ENCODE data around the gene PARP14.
"Not testable (repeated sequence)": the region's sequence is repeated elsewhere in the genome, so short reads cannot be mapped to it uniquely, and the experiment has no call there.

PARP14 gene

DNA sequence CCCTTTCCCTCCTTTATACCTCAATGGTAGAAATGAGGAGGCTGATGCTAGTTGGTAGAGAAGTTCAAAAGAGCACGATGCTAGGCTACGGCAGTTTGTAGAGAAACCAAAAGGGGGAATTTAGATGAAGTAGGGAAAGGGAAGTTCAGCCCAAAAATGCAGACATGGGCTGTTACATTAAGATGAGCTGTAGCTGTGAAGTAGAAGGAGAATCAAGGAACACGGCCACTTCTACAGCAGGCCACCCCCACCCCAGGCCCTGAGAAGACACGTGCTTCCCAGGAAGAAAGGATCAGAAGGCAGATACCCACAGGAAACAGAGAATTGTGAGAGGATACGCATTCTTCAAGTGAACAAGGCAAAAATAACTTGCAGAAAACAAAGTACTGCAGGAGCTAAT is 2.1 kb upstream of the PARP14 start:
- no peaks in the 10 kb centered on the region for H3K27me3 ChIP-seq (ENCODE audit: insufficient read depth, low read length)
- 0 out of 2 replicates have a peak overlapping the region, but pooled peaks have one; percentile 31 for H3K4me3 ChIP-seq (ENCODE audit: low read depth, low read length)
- peaks cover 28% of the 10 kb centered on the region for H3K79me2 ChIP-seq (ENCODE audit: control insufficient read depth, insufficient read depth, low read length, unreplicated experiment)
- H2AFZ ChIP-seq (ENCODE audit: low read length, unreplicated experiment): peak overlapping the region; percentile 63
- peaks cover 38% of the 10 kb centered on the region for H3K4me1 ChIP-seq (ENCODE audit: control insufficient read depth, insufficient read depth, low read length, unreplicated experiment)
- no peaks in the 10 kb centered on the region; the same call in 1 of the 2 replicates for H3K36me3 ChIP-seq (ENCODE audit: insufficient read depth, low read length)
- H3K27ac ChIP-seq (ENCODE audit: low read depth, low read length): no peak overlapping the region

DNA sequence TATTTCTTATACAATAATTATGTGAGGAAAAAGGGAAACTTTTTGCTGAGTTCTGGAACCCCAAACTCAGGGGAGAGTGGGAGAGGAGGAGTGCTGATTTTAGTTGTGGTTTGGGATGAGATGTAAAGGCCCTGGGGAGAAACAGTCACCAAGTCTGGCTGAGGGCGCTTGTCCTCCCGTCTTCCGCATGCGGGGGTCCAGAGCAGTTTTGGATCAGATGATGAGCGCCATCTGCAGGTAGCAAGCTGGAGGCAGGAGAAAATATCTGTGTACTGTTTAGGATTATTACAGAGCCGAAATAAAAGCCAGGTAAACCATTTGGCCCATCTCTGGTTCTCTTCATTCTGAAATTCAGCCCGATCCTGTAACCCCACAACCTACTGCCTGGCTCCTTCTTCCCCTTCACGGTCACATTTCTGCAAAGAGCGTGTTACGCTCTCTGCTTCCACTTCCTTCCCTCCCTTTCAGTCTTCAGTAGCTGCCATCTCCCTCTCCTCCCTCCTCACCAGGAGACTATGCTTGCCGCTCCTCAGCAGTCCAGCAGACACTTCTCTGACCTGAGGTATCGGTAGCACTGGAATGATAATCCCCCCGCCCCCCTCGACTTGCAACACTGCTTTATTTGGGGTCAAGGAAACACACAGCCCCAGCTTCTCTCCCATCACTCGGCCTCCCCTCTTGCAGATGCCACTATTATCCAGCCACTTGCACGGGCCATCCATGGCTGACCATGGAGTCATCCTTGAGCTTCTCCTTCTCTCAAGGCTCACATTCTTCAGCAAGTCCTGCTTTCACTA is 1.4 kb upstream of the PARP14 start:
- Histone ChIP-seq H3K27me3 (ENCODE audit: insufficient read depth, low read length) (no peaks in the 10 kb centered on the region), H3K4me3 (ENCODE audit: low read depth, low read length) (peak overlapping the region; percentile 97), H2AFZ (ENCODE audit: low read length, unreplicated experiment) (peak overlapping the region; percentile 77), H3K36me3 (ENCODE audit: insufficient read depth, low read length) (peaks cover 2% of the 10 kb centered on the region; the same call in 1 of the 2 replicates), H3K4me1 (ENCODE audit: control insufficient read depth, insufficient read depth, low read length, unreplicated experiment) (peaks cover 45% of the 10 kb centered on the region), H3K27ac (ENCODE audit: low read depth, low read length) (peak overlapping the region; percentile 80), H3K79me2 (ENCODE audit: control insufficient read depth, insufficient read depth, low read length, unreplicated experiment) (peaks cover 36% of the 10 kb centered on the region)

DNA sequence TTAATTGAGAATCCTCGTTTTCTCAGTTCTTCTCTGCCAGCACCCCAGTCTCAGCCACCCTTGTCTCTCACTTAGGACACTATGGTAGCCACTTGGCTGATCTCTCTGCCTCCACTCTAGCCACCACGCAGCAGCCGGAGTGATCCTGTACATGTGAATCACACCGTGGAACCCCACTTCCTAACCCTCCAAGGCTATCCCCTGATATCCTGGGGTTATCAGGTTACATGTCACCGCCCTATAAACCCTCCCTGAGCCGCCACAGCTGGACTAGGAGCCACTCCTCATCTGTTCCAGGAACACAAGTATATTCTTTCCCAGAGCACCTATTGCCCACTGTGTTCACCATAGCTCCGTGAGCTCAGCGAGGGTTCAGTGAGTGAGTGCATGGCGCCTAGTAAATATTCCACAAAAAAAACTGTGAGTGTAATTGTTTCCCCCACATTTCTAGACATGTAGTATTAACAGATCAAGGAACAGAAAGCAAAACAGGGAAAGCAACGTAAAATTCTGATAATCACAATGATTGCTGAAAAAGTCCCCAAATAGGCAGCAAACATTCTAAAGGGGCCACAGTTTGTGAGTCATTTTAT is 661 bp upstream of the PARP14 start:
- Histone ChIP-seq H3K27me3 (ENCODE audit: insufficient read depth, low read length) (no peaks in the 10 kb centered on the region), H3K79me2 (ENCODE audit: control insufficient read depth, insufficient read depth, low read length, unreplicated experiment) (peaks cover 43% of the 10 kb centered on the region), H3K27ac (ENCODE audit: low read depth, low read length) (peak overlapping the region; percentile 80), H2AFZ (ENCODE audit: low read length, unreplicated experiment) (peak overlapping the region; percentile 77), H3K4me1 (ENCODE audit: control insufficient read depth, insufficient read depth, low read length, unreplicated experiment) (peaks cover 45% of the 10 kb centered on the region), H3K4me3 (ENCODE audit: low read depth, low read length) (peak overlapping the region; percentile 97), H3K36me3 (ENCODE audit: insufficient read depth, low read length) (peaks cover 9% of the 10 kb centered on the region)

DNA sequence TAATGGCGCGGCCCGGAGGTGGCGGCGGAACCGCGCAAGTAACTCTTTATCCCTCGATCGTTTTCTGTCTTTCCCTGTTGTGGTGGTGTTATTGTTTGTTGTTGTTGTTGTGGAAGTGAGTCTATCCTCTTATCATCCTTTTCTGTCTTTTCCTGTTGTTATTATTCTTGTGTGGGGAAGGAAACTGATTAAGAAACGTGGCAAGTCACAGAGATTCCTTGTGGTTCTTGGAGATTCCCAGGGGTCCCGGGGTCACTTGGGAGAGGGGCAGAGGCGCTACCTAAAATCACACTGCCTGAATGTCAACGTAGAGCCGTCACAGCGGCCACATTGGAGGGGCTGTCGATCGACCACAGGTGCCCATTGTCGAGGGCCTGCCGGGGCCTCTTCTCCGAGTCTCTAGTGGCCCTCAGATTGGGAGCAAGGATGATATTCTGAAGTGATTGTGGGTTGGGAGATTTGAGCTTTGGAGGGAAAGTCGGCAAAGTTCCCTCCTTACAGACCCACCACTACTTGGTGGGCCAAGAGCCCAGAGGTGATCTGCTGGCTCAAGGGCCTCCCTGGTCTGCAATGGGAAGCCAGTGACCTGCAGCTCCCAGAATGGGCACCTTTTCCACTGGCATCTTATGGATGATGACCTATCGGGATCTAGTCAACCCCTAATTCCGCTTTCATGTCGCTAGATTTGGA is 790 bp downstream of the PARP14 start:
- H3K4me1 ChIP-seq (ENCODE audit: control insufficient read depth, insufficient read depth, low read length, unreplicated experiment): peaks cover 45% of the 10 kb centered on the region
- peaks cover 46% of the 10 kb centered on the region for H3K79me2 ChIP-seq (ENCODE audit: control insufficient read depth, insufficient read depth, low read length, unreplicated experiment)
- peak overlapping the region; percentile 80 for H3K27ac ChIP-seq (ENCODE audit: low read depth, low read length)

DNA sequence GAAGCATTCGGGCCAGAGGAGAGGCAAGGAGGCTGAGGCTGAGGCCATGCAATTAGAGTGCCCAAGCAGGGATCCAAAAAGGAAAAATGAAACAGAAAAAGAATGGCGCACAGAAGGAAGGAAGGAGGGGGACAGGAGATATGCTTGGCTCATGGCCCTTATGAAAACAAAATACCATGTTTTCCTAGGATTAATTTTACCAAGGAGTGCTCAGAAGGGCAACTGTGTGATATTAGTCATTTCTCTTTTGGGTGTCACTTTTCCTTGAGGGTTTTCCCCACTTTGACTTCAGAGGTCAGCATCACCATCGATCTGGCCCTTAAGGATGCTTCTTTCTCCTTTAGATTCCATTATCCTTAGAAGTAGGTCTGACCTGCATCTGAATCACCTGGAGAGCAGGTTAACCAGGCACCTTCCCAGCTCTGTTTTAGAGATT is 1.4 kb downstream of the PARP14 start:
- Histone ChIP-seq H3K79me2 (ENCODE audit: control insufficient read depth, insufficient read depth, low read length, unreplicated experiment) (peaks cover 46% of the 10 kb centered on the region), H3K36me3 (ENCODE audit: insufficient read depth, low read length) (peaks cover 20% of the 10 kb centered on the region), H3K27me3 (ENCODE audit: insufficient read depth, low read length) (no peaks in the 10 kb centered on the region), H3K4me3 (ENCODE audit: low read depth, low read length) (peak overlapping the region; percentile 97), H2AFZ (ENCODE audit: low read length, unreplicated experiment) (no peak overlapping the region), H3K27ac (ENCODE audit: low read depth, low read length) (peak overlapping the region; percentile 80; the same call in 1 of the 2 replicates), H3K4me1 (ENCODE audit: control insufficient read depth, insufficient read depth, low read length, unreplicated experiment) (peaks cover 39% of the 10 kb centered on the region)

More for the DNA sequence above, 790 bp downstream of the PARP14 start:
- Histone ChIP-seq H2AFZ (ENCODE audit: low read length, unreplicated experiment) (peak overlapping the region; percentile 56), H3K27me3 (ENCODE audit: insufficient read depth, low read length) (no peaks in the 10 kb centered on the region), H3K4me3 (ENCODE audit: low read depth, low read length) (peak overlapping the region; percentile 97), H3K36me3 (ENCODE audit: insufficient read depth, low read length) (peaks cover 15% of the 10 kb centered on the region)

DNA sequence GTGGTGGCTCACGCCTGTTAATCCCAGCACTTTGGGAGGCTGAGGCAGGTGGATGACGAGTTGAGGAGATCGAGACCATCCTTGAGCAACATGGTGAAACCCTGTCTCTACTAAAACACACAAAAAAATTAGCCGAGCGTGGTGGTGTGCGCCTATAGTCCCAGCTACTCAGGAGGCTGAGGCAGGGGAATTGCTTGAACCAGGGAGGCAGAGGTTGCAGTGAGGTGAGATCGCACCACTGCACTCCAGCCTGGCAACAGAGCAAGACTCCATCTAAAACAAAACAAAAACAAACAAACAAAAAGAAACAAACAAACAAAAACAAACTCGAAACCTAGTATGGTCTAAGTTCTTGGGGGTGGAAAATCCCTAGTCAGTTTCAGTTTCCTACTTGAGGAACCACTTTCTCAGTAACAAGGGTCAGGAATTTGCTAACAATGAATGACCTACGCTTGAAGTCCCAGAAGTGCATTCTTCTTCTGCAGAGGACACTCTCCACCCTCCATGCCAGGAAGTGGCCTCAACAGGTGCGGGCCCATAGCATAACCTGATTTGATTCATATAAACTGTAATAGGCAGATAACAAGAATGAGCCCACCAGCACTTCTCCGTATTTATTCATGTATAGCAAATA is 2.3 kb downstream of the PARP14 start:
- Histone ChIP-seq H3K36me3 (ENCODE audit: insufficient read depth, low read length) (peaks cover 26% of the 10 kb centered on the region), H3K79me2 (ENCODE audit: control insufficient read depth, insufficient read depth, low read length, unreplicated experiment) (peaks cover 46% of the 10 kb centered on the region), H3K4me1 (ENCODE audit: control insufficient read depth, insufficient read depth, low read length, unreplicated experiment) (peaks cover 37% of the 10 kb centered on the region), H3K4me3 (ENCODE audit: low read depth, low read length) (peak overlapping the region; percentile 97)
- H2AFZ ChIP-seq (ENCODE audit: low read length, unreplicated experiment); H3K27ac ChIP-seq (ENCODE audit: low read depth, low read length); H3K27me3 ChIP-seq (ENCODE audit: insufficient read depth, low read length): not testable (repeated sequence)

DNA sequence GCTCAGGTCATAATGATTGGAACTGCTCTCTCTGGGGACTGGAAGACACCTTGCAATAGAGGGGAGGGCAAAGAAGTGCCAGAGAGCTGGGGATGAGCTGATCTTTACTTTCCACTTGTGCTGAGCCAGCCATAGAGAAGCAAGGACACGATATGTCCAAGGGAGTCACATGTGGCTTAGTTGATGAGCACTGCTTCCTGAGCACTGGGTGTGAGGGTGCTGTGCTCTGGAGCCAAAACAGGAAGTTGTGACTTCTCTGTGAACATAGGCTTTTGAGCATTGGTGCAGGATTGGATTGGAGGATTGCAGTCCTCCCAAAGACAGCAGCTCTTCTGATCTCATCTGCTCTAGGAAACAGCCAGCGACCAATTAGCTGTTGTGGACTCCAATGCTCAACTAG is 6.7 kb downstream of the PARP14 start:
- H3K27ac ChIP-seq (ENCODE audit: low read depth, low read length): no peak overlapping the region
- peaks cover 34% of the 10 kb centered on the region for H3K4me1 ChIP-seq (ENCODE audit: control insufficient read depth, insufficient read depth, low read length, unreplicated experiment)
- H3K36me3 ChIP-seq (ENCODE audit: insufficient read depth, low read length): peaks cover 49% of the 10 kb centered on the region
- H3K4me3 ChIP-seq (ENCODE audit: low read depth, low read length): no peak overlapping the region
- H3K27me3 ChIP-seq (ENCODE audit: insufficient read depth, low read length): no peaks in the 10 kb centered on the region
- H3K79me2 ChIP-seq (ENCODE audit: control insufficient read depth, insufficient read depth, low read length, unreplicated experiment): peaks cover 33% of the 10 kb centered on the region
- H2AFZ ChIP-seq (ENCODE audit: low read length, unreplicated experiment): no peak overlapping the region

DNA sequence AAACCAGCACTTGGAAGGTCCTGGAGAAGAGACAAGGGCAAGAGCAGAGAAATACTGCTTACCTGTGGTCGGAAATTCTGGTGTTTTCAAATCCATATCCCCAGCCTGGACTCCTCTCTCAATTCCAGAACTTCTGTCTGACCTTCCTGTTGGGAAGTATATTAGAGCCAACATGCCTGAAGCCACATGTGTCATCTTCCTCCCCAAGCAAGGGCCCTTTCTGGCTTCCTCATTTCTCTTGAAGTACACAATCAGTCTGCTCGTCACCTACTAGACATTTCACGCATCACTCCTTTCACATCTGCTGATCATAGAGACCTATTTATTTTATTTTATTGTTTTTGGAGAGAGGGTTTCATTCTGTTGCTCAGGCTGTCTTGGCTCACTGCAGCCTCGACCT is 8.4 kb downstream of the PARP14 start:
- no peak overlapping the region for H2AFZ ChIP-seq (ENCODE audit: low read length, unreplicated experiment)
- peaks cover 61% of the 10 kb centered on the region for H3K36me3 ChIP-seq (ENCODE audit: insufficient read depth, low read length)
- peaks cover 17% of the 10 kb centered on the region for H3K4me1 ChIP-seq (ENCODE audit: control insufficient read depth, insufficient read depth, low read length, unreplicated experiment)
- no peak overlapping the region for H3K4me3 ChIP-seq (ENCODE audit: low read depth, low read length)
- peaks cover 18% of the 10 kb centered on the region for H3K79me2 ChIP-seq (ENCODE audit: control insufficient read depth, insufficient read depth, low read length, unreplicated experiment)
- H3K27me3 ChIP-seq (ENCODE audit: insufficient read depth, low read length): no peaks in the 10 kb centered on the region
- no peak overlapping the region for H3K27ac ChIP-seq (ENCODE audit: low read depth, low read length)

DNA sequence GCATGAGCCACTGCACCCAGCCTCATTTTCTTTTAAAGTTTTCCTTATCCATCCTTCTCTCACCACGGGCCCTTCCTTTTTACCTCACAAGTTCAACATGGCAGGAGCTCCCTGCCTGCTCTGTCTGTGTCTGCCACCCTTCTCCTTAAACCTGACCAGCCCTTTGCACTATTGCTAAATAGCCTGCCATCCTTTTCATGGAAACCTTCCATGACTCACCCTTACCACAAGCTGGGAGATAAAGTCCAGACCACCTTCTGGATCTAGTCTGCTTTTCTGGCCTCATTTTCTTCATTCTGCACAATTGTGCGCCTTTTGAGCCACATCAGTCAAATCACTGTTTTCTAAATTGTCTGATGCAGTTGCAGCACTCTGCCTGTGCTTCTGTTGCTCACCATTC is 8.9 kb downstream of the PARP14 start:
- H3K27ac ChIP-seq (ENCODE audit: low read depth, low read length): no peak overlapping the region
- H3K79me2 ChIP-seq (ENCODE audit: control insufficient read depth, insufficient read depth, low read length, unreplicated experiment): peaks cover 13% of the 10 kb centered on the region
- peaks cover 56% of the 10 kb centered on the region for H3K36me3 ChIP-seq (ENCODE audit: insufficient read depth, low read length)
- no peaks in the 10 kb centered on the region for H3K27me3 ChIP-seq (ENCODE audit: insufficient read depth, low read length)
- no peak overlapping the region for H2AFZ ChIP-seq (ENCODE audit: low read length, unreplicated experiment)
- H3K4me1 ChIP-seq (ENCODE audit: control insufficient read depth, insufficient read depth, low read length, unreplicated experiment): peaks cover 15% of the 10 kb centered on the region
- no peak overlapping the region for H3K4me3 ChIP-seq (ENCODE audit: low read depth, low read length)

DNA sequence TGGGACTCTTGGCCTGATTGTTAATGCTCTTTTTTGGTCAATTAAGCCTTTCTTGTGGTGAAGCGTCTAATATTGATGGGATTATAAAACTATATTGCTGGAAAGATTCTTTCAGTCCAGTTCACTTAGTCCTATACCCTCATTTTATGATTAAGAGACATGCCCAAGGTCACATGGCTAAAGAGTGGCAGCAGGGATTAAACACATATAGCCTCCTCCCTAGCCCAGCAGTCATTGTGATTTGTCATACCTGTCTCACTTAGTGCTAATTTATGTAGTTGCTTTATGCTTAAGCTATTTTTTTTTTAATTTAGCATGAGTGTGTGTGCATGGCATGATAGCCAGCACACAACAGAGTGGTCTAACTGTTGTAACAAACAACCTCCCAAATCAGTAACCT is 9.5 kb downstream of the PARP14 start:
- Histone ChIP-seq H3K27me3 (ENCODE audit: insufficient read depth, low read length) (no peaks in the 10 kb centered on the region), H2AFZ (ENCODE audit: low read length, unreplicated experiment) (no peak overlapping the region), H3K4me1 (ENCODE audit: control insufficient read depth, insufficient read depth, low read length, unreplicated experiment) (peaks cover 15% of the 10 kb centered on the region), H3K79me2 (ENCODE audit: control insufficient read depth, insufficient read depth, low read length, unreplicated experiment) (peaks cover 8% of the 10 kb centered on the region), H3K36me3 (ENCODE audit: insufficient read depth, low read length) (peaks cover 50% of the 10 kb centered on the region), H3K27ac (ENCODE audit: low read depth, low read length) (no peak overlapping the region), H3K4me3 (ENCODE audit: low read depth, low read length) (no peak overlapping the region)
